GM10248 (cell line): Measurements from ENCODE around the gene PLCB1.

Source experiments
- CTCF ChIA-PET: fragments of 300-600 bp; sonication (Branson Sonifier 250); formaldehyde crosslinking; extraction: SDS; loops from one replicate; lab custom pipeline; 2021; ENCODE audit warnings: antibody characterized with exemption; lab: Yijun Ruan, JAX
- POLR2A ChIA-PET: fragments of 350-650 bp; sonication (Branson Sonifier 250); formaldehyde crosslinking; extraction: SDS; loops from one replicate; lab custom pipeline; 2020; ENCODE audit warnings: antibody characterized with exemption; lab: Yijun Ruan, JAX
- DNase-seq: peaks from one replicate; pipeline ENCODE4 v3.0.0; 2012; ENCODE audit errors: extremely low spot score
- CTCF ChIP-seq: IDR thresholded peaks from 2 replicates; pipeline ENCODE4 v1.5.1; 2012; ENCODE audit warnings: mild to moderate bottlenecking, low read depth; ENCODE audit errors: extremely low read depth, missing control alignments, control extremely low read depth

PLCB1 gene

DNA sequence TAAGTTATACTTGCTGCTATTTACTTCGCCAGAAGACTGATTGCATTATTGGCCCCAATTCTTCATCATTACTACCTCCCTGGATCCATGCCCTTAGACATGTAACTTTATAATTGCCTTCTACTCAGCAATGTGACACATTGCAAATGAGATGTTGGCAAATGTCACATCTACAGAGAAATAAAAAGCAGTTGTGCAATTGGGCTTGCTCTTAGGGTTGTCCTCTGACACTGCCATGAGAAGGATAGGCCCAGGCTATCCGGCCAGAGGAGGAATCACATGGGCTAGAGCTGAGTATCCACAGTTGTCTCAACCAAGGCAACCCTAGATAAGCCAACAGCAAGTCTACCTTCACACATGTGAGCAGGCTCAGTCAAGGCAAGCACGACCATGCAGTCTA is 447.0 kb downstream of the PLCB1 start:
- no peak for TF ChIP-seq CTCF
- CTCF ChIA-PET: no interaction called here

DNA sequence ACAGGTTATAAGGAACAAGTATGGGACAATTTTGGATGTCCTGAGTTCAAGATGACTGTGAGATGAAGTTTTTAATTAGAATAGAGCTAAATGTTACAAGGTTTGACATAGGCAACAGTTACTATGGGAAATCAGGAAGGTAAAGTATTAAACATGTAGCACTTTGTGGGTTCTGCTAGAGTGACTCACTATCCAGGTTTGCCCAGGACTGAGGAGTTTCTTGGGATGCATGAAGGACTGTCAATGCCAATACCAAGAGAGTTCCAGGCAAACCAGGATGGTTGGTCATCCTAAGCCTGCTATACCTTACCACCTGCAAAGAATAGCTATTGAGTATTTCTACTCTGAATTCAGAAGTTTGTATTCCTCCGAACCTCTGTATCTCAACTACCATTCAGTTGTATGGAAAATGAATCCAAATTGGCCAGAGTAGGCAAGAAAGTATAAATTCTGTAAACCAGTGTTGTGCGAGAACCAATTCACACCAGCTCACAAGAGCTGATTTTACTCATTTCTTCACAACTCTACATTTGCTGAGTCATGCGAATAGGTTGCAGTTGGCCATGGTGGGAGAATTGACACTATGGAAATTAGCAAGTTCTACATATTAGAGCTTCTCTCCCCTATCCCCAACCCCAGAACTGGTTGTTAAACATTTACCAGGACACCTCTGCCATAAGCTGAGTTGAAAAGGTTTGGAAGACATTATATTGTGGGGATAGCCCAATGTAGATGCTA is 449.5 kb downstream of the PLCB1 start:
- no peak for DNase-seq
- ChIA-PET POLR2A (no interaction called here), CTCF (interaction anchor here (1.0 to 1.5 kb wide), 3 partner anchors 9 to 11 kb away, joined by 4 to 5 read pairs (median 4); no protein-coding TSS in a partner anchor)
- no peak for TF ChIP-seq CTCF

More for the DNA sequence above, 447.0 kb downstream of the PLCB1 start:
- DNase-seq: no peak
- POLR2A ChIA-PET: no interaction called here

DNA sequence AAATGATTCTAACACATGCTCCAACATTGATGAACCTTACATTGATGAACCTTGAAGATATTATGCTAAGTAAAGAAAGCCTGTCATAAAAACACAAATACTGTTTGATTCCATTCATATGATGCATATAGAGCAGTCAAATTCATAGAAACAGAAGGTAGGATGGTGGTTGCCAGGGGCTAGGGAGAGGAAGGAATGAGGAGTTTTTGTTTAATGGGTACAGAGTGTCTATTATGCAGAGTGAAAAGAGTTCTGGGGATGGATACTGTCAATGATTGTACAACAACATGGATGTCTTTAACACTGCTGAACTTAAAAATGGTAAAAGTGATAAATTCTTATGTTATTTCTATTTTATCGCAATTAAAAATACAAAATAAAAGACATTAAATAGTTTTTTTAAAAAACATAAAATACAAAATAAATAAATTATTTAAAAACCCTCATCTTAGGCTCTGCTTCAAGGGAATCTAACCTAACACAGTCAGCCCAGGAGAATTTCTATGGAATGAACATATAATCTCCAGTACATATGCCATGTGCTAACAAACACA is 451.0 kb downstream of the PLCB1 start:
- TF ChIP-seq CTCF: no peak
- DNase-seq: no peak
- CTCF ChIA-PET: no interaction called here
- POLR2A ChIA-PET: no interaction called here

DNA sequence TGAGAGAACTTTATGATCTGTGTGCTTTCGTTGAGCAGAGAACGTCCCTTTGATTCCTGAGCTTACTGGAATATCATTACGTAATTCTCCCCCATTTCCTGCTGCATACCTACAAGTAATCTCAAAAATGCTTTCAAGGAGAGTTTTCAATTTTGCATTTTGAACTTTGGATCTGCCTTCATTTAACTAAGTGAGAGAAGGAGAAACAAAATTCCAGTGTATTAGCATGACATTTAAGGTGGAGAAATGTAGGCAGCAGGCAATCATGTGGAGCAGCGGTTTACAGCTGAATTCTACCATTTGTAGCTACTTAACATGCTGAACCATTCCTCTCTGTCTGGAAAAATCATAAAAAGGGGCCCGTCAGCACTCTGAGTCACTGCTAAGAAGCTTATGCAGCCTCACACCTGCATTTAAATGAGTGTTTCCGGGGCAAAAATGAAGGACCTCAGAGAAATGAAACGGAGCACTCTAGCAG is 451.5 kb downstream of the PLCB1 start:
- TF ChIP-seq CTCF: no peak
- DNase-seq: no peak
- CTCF ChIA-PET: no interaction called here
- POLR2A ChIA-PET: no interaction called here

DNA sequence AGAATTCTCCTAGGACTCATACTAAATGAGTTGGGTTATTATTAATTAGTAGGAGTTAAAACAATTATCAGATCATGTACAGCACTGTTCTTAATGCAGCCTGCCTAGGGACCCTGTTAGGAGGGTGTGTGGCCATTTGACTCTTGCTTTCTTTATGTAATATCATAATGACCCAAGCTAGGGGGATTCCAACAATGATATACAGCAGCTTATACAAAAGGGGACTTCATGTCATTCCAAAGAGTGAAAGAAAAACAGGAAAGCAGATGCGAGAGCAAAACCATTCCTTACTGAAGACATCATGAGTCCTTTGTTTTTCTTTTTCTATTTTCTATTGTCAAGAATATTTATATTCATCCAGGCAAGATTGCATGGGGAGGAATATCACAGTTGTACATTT is 455.2 kb downstream of the PLCB1 start:
- ChIA-PET POLR2A (no interaction called here), CTCF (no interaction called here)
- no peak for TF ChIP-seq CTCF
- DNase-seq: no peak

DNA sequence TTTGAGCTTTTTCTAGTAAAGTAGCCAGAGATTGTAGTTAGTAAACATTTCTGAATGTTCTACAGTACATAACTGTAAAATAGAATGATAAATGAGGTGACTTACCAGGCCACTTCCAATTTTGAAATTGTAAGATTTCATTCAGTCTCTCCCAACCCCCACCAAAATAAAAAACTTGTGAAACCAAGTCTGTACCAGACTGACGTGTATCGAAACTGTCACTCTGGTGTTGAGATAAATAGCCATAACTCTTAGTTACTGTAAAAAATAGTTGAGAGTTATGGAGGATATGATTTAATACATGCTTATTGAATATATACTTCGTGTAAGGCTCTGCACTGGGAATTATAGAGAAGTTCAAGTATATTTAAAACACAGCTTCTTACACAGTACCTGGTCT is 455.7 kb downstream of the PLCB1 start:
- ChIA-PET POLR2A (no interaction called here), CTCF (no interaction called here)
- DNase-seq: no peak
- TF ChIP-seq CTCF: no peak
